ENCODE results near the gene PLAC1.

Gene PLAC1

DNA sequence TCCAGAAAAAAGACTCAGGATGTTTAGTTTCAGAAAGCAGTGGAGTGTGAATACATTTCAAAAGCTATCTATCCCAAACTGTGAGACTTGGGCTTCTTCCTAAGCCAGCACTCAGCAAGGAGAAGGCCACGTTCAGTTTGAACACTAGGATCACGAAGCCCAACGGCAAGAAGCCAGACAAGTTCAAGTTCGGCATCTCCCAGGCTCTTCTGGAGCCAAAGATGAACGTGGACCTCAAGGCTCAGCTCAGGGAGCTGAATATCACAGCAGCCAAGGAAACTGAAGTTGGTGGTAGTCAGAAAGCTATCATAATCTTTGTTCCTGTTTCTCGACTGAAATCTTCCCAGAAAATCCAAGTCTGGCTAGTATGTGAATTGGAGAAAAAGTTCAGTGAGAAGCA lies 7.6 kb downstream of the PLAC1 start:
- no peak for ATAC-seq
- Mint-ChIP-seq H3K27me3 (peaks cover 10% of the 10 kb centered on the region), H3K27ac (no peak overlapping the region), H3K9me3 (no peaks in the 10 kb centered on the region), H3K4me1 (no peaks in the 10 kb centered on the region), H3K36me3 (no peaks in the 10 kb centered on the region), H3K4me3 (no peak overlapping the region)

DNA sequence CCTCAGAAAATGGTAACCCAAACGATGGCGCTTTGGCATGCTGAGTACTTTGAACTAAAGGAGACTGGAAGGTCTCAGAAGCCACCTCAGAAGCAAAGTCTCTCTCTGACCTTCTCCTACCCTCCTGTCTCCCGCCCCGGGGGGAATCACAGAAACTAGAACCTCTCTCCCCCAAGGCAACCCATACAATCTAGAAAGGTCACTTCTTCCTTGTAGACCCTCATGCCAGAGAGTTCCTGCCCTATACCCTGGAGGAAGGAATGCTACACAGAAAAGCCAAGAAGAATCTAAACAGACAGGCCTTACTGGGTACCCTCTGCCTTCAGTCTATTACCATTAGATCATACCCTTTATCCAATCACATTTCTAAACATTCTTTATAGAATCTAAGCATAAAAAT lies 8.5 kb downstream of the PLAC1 start:
- Mint-ChIP-seq H3K4me1 (no peaks in the 10 kb centered on the region), H3K36me3 (no peaks in the 10 kb centered on the region), H3K27me3 (peaks cover 19% of the 10 kb centered on the region), H3K4me3 (no peak overlapping the region), H3K9me3 (no peaks in the 10 kb centered on the region), H3K27ac (no peak overlapping the region)
- no peak for ATAC-seq

- Mint-ChIP-seq H3K36me3 (no peaks in the 10 kb centered on the region), H3K9me3 (no peaks in the 10 kb centered on the region), H3K27ac (no peak overlapping the region), H3K4me3 (no peak overlapping the region), H3K4me1 (no peaks in the 10 kb centered on the region), H3K27me3 (peaks cover 24% of the 10 kb centered on the region)
- ATAC-seq: no peak
Observed at GRCh38 chrX:134647477-134647877, 10.8 kb downstream of the PLAC1 start.

DNA sequence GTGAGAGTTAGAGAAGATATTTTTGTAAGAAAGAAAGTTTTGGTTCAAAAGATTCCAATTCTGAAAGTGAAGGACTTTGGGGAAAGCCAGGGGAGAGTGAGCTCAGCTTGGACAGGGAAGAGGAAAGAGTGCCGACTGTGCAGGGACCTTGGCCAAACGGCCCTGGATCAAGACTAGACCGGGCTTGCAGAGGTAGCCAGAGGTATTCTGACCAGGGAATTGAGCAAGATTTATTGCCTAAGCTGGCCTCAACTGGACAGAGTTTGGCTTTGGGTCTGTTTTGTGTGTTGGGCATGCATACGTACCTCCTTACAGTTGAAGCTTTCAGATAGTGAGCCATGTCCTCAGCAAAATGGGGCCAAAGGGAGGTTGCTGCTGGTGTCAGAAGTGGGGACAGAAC lies 11.6 kb downstream of the PLAC1 start:
- no peak overlapping the region for H3K27ac Mint-ChIP-seq
- no peaks in the 10 kb centered on the region for H3K9me3 Mint-ChIP-seq
- H3K36me3 Mint-ChIP-seq: no peaks in the 10 kb centered on the region
- peaks cover 24% of the 10 kb centered on the region for H3K27me3 Mint-ChIP-seq
- no peaks in the 10 kb centered on the region for H3K4me1 Mint-ChIP-seq
- no peak for ATAC-seq
- no peak overlapping the region for H3K4me3 Mint-ChIP-seq

DNA sequence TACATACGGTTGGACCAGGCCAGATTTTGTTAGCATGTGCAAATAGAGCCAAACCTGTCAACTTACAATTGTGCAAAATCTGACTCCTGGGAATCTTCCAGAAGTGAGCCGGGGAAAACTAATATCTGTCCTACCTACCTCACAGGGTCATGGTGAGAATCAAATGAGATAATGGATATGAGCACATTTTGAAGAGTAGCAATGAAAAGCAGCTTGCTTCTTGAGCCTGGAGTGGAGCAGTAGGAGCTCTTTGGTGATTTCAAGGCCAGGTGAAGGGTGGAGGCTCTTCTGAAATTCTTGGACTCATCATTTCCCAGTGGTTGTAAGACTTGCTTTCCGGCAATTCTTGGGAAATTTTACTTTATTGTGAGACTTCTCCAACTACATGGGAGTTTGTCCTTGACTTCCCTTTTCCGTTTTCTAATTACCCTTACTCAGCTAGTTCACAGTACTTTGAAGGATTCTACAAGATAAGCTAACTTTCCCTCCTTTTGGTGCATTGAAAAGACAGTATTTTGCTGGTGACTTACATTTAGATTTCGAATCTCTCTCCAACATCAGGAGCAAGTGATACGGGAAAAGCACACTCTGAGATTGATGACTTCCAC lies 12.2 kb downstream of the PLAC1 start:
- Mint-ChIP-seq H3K4me1 (no peaks in the 10 kb centered on the region), H3K4me3 (no peak overlapping the region), H3K27me3 (peaks cover 24% of the 10 kb centered on the region), H3K9me3 (no peaks in the 10 kb centered on the region), H3K36me3 (no peaks in the 10 kb centered on the region), H3K27ac (no peak overlapping the region)
- ATAC-seq: no peak

- no peak overlapping the region for H3K4me3 Mint-ChIP-seq
- ATAC-seq: no peak
- H3K4me1 Mint-ChIP-seq: no peaks in the 10 kb centered on the region
- no peak overlapping the region for H3K27ac Mint-ChIP-seq
- H3K9me3 Mint-ChIP-seq: no peaks in the 10 kb centered on the region
- peaks cover 24% of the 10 kb centered on the region for H3K27me3 Mint-ChIP-seq
- no peaks in the 10 kb centered on the region for H3K36me3 Mint-ChIP-seq
Observed at GRCh38 chrX:134642386-134642785, 15.9 kb downstream of the PLAC1 start.

DNA sequence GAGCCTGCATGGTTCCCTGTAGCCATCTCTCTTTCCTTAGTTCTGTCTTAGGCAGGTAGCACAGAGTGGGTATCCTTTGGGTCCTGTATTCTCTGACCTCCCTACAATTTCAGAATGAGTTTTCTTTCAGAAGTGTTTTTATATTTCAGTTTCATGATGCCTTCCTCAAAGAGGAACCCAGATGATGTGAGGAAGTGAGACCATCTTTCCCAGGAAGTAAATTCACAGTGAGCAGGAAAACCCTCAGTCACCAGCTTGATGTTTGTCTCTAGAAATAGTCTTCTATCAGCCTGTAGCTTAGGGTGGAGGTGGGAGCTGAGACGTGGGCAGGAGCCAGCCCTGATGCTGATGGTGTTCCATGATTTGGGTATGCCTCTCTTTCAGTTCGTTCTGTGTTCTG lies 16.9 kb downstream of the PLAC1 start:
- Mint-ChIP-seq H3K4me3 (no peak overlapping the region), H3K27ac (no peak overlapping the region), H3K4me1 (no peaks in the 10 kb centered on the region)

DNA sequence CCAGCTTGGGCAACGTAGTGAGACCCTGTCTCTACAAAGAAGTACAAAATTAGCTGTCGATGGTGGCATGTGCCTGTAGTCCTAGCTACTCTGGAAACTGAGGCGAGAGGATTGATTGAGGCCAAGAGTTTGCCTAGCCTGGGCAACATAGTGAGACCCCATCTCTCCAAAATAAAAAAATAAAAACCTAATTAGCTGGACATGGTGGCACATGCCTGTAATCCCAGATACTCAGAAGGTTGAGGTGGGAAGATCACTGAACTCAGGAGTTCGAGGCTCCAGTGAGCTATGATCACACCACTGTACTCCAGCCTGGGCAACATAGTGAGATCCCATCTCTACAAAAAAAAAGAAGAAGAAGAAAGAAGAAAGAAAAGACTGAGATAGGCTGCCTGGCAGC lies 17.4 kb downstream of the PLAC1 start:
- H3K27ac Mint-ChIP-seq: no peak overlapping the region
- no peak overlapping the region for H3K4me3 Mint-ChIP-seq
- H3K27me3 Mint-ChIP-seq: peaks cover 16% of the 10 kb centered on the region
- H3K36me3 Mint-ChIP-seq: no peaks in the 10 kb centered on the region
- no peaks in the 10 kb centered on the region for H3K9me3 Mint-ChIP-seq
- no peak for ATAC-seq
- H3K4me1 Mint-ChIP-seq: no peaks in the 10 kb centered on the region

More for the DNA sequence above, 16.9 kb downstream of the PLAC1 start:
- Mint-ChIP-seq H3K9me3 (no peaks in the 10 kb centered on the region), H3K36me3 (no peaks in the 10 kb centered on the region), H3K27me3 (peaks cover 18% of the 10 kb centered on the region)
- no peak for ATAC-seq

- H3K4me1 Mint-ChIP-seq: no peaks in the 10 kb centered on the region
Observed at GRCh38 chrX:134636851-134637250, 21.4 kb downstream of the PLAC1 start.

GRCh38 chrX:134634691-134635090 lies 23.6 kb downstream of the PLAC1 start:
- H3K27me3 Mint-ChIP-seq: no peaks in the 10 kb centered on the region
- H3K4me1 Mint-ChIP-seq: no peaks in the 10 kb centered on the region
- no peak for ATAC-seq
- no peak overlapping the region for H3K4me3 Mint-ChIP-seq
- H3K27ac Mint-ChIP-seq: no peak overlapping the region
- H3K9me3 Mint-ChIP-seq: no peaks in the 10 kb centered on the region
- no peaks in the 10 kb centered on the region for H3K36me3 Mint-ChIP-seq

More at GRCh38 chrX:134636851-134637250, 21.4 kb downstream of the PLAC1 start:
- no peak overlapping the region for H3K4me3 Mint-ChIP-seq
- H3K36me3 Mint-ChIP-seq: no peaks in the 10 kb centered on the region
- no peak overlapping the region for H3K27ac Mint-ChIP-seq
- no peaks in the 10 kb centered on the region for H3K9me3 Mint-ChIP-seq
- no peaks in the 10 kb centered on the region for H3K27me3 Mint-ChIP-seq
- no peak for ATAC-seq

DNA sequence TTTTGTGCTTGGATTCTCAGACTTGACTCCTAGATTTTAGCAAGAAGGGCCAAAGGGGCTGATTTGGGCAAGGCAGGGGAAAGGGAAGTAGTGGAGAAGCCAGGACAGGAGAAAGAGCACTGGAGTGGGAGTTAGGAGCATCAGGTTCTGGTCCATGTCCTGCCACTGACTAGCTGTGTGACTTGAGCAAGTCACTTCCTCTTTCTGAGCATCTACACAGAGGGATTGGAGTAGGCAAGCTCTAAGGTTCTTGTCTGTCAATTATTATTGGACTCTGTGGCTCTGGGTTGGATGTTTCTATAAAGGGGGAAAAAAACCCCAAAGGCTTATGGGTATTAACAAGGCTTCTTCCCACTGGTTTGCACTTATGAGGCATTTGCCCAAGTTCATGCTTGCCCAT lies 24.4 kb downstream of the PLAC1 start:
- no peak overlapping the region for H3K4me3 Mint-ChIP-seq
- H3K27me3 Mint-ChIP-seq: no peaks in the 10 kb centered on the region
- ATAC-seq: no peak
- H3K27ac Mint-ChIP-seq: no peak overlapping the region
- H3K36me3 Mint-ChIP-seq: no peaks in the 10 kb centered on the region
- no peaks in the 10 kb centered on the region for H3K9me3 Mint-ChIP-seq
- H3K4me1 Mint-ChIP-seq: no peaks in the 10 kb centered on the region

DNA sequence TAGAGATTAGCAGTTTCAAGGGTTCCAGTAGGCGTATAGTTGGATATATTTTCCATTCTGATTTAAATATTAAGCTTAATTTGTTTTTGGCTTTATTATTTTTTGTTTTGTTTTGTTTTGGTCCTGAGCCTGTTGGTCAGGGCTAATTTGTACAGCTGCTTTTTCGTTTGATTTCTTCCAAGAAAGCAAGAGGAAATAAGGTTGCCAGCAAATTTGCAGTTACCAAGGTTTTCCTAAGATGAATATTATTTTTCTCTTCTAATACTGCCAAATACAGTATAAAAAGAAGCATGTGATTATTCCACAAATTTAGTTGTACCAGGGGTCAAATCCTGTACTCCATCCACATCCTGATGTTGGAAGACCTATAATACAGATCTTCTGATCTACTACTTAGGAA lies 24.9 kb downstream of the PLAC1 start:
- ATAC-seq: no peak
- H3K9me3 Mint-ChIP-seq: no peaks in the 10 kb centered on the region
- no peaks in the 10 kb centered on the region for H3K36me3 Mint-ChIP-seq
- H3K27me3 Mint-ChIP-seq: no peaks in the 10 kb centered on the region
- no peaks in the 10 kb centered on the region for H3K4me1 Mint-ChIP-seq
- H3K4me3 Mint-ChIP-seq: no peak overlapping the region
- no peak overlapping the region for H3K27ac Mint-ChIP-seq

DNA sequence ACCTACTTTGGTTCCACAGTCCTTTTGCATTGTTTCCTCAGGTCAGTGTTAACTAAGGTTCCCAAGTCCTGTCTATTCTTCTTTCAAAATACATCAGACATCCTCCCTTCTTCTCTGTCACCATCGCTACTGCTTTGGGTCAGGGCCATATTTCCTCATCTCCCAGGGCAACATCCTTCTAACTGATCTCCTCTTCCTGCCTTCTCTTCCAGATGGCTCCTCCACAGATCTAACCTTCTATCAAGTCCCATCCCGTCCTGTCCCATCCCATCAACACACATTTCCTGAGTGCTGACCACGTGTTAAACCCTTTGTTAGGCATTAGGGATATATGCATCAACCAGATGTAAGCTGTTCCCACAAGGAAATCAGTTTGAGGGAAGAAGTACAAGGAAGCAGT lies 25.9 kb downstream of the PLAC1 start:
- no peak overlapping the region for H3K27ac Mint-ChIP-seq
- H3K9me3 Mint-ChIP-seq: no peaks in the 10 kb centered on the region
- H3K4me3 Mint-ChIP-seq: no peak overlapping the region
- H3K27me3 Mint-ChIP-seq: no peaks in the 10 kb centered on the region
- no peaks in the 10 kb centered on the region for H3K36me3 Mint-ChIP-seq
- ATAC-seq: no peak
- H3K4me1 Mint-ChIP-seq: no peaks in the 10 kb centered on the region

DNA sequence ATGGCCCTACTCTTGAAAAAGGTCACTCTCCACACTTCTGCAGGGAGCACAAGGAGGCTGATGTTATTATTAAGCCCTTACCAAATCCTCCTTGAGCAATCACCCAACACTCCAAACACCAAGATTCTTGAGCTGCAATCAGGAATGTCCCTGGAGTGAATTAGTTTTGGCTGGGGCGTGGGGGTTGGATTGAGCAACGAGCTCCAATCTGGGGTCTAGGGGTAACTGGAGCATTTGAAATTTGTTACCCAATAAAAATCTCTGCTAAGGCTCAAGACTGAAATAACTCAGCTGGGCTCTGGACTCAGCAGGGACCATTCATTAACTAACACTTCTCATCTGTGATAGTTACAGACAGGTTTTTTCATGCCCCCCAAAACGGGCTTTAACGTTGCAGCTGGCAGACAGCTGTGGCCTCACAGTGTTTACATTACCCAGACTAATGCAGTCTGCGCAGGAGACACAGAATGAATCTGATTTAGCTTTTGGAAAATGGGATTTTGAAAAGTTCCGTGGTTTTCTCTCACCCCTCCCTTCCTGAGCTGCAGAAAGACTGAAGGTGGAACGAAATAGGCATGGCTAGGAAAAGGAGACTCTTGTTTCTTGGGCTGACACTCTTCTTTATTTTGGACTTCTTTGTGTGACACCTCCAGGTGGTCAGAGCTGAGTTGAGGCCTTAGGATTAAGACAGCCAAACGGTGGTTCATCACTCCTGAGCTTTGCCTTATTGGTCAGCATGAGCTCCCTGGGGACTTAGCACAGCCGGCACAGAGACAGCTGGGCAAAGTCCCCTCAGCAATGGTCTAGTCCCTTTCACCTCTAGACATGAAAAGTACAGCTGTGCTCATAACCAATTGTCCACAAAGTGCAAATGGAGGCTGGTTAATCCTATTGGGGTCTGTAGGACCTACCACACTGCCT lies 26.6 kb downstream of the PLAC1 start:
- Mint-ChIP-seq H3K4me3 (no peak overlapping the region), H3K9me3 (no peaks in the 10 kb centered on the region), H3K27me3 (no peaks in the 10 kb centered on the region), H3K27ac (no peak overlapping the region), H3K4me1 (no peaks in the 10 kb centered on the region), H3K36me3 (no peaks in the 10 kb centered on the region)
- no peak for ATAC-seq

- Mint-ChIP-seq H3K4me1 (no peaks in the 10 kb centered on the region), H3K36me3 (no peaks in the 10 kb centered on the region), H3K27me3 (no peaks in the 10 kb centered on the region), H3K9me3 (no peaks in the 10 kb centered on the region), H3K27ac (no peak overlapping the region), H3K4me3 (no peak overlapping the region)
- ATAC-seq: no peak
Observed at GRCh38 chrX:134628663-134629062, 29.6 kb downstream of the PLAC1 start.

DNA sequence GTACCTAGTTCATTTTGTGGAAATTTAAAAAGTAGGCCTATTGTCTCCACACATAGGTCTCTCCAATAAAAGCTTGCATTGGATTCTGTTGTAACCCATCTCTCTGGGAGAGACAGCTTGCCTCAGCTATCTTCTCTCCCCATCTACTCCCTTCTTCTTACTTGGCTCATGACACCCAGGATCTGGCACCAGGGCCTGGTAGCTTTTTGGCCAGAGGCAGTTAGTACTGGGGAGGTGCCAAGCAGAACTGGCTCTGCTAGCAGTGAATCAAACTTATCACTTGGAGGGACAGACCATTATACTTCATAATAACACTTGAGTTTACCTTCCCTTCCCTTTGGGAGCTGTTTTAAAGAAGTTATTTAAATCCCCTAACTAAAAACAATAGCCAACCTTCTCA lies 31.8 kb downstream of the PLAC1 start:
- Mint-ChIP-seq H3K4me1 (no peaks in the 10 kb centered on the region), H3K27me3 (no peaks in the 10 kb centered on the region), H3K9me3 (no peaks in the 10 kb centered on the region), H3K27ac (no peak overlapping the region), H3K36me3 (no peaks in the 10 kb centered on the region), H3K4me3 (no peak overlapping the region)
- no peak for ATAC-seq

All from stimulated activated memory B cell treated with anti-CD40 and anti-IgM and Interleukin-4, amounts not matched to agents 10 μg/mL and 1 μg/mL and 100 μg/mL, for 72 hours (primary cell).